Hepatocyte (in vitro differentiated cells): ENCODE results near the gene AFAP1L2. TPM values are rescaled to one million over a fixed set of nuclear protein-coding genes. Genes with fewer than 3 reads are reported as not detected.

Source experiments
- DNase-seq: peaks from one replicate; pipeline ENCODE4 v3.0.0-alpha.2; 2016; ENCODE audit warnings: low spot score
- H2AFZ ChIP-seq: fragments of 200-600 bp; sonication (generic); 2 replicates; pipeline ENCODE4 v1.6.0; 2016; ENCODE audit warnings: antibody characterized with exemption, mild to moderate bottlenecking
- H3K27ac ChIP-seq: fragments of 200-600 bp; sonication (generic); 2 replicates; pipeline ENCODE4 v1.5.1; 2016; ENCODE audit warnings: mild to moderate bottlenecking
- H3K27me3 ChIP-seq: fragments of 200-600 bp; sonication (generic); 2 replicates; pipeline ENCODE4 v1.6.1; 2016
- H3K36me3 ChIP-seq: fragments of 200-600 bp; sonication (generic); replicated peaks from 2 replicates; pipeline ENCODE4 v1.5.1; 2016; ENCODE audit warnings: low read depth; ENCODE audit not compliant: insufficient read depth
- H3K4me1 ChIP-seq: fragments of 200-600 bp; sonication (generic); 2 replicates; pipeline ENCODE4 v1.5.1; 2016; ENCODE audit warnings: mild to moderate bottlenecking, moderate library complexity; ENCODE audit not compliant: insufficient read depth
- H3K4me2 ChIP-seq: fragments of 200-600 bp; sonication (generic); 2 replicates; pipeline ENCODE4 v1.6.0; 2016
- H3K4me3 ChIP-seq: fragments of 200-600 bp; sonication (generic); 2 replicates; pipeline ENCODE4 v1.5.1; 2016; ENCODE audit warnings: mild to moderate bottlenecking
- H3K79me2 ChIP-seq: fragments of 200-600 bp; sonication (generic); 2 replicates; pipeline ENCODE4 v1.6.0; 2017; ENCODE audit warnings: mild to moderate bottlenecking
- H3K9me2 ChIP-seq: fragments of 200-600 bp; sonication (generic); replicated peaks from 2 replicates; pipeline ENCODE4 v1.6.0; 2017; ENCODE audit warnings: mild to moderate bottlenecking; ENCODE audit not compliant: insufficient read depth
- H3K9me3 ChIP-seq: fragments of 200-600 bp; sonication (generic); 2 replicates; pipeline ENCODE4 v1.5.1; 2016; ENCODE audit warnings: low read depth, mild to moderate bottlenecking
- H4K20me1 ChIP-seq: fragments of 200-600 bp; sonication (generic); 2 replicates; pipeline ENCODE4 v1.6.0; 2016; ENCODE audit warnings: mild to moderate bottlenecking; ENCODE audit not compliant: insufficient read depth, poor library complexity, severe bottlenecking
- EZH2 ChIP-seq: fragments of 200-600 bp; sonication (generic); IDR thresholded peaks from 2 replicates; pipeline ENCODE4 v1.6.1; 2016; ENCODE audit warnings: antibody characterized with exemption, mild to moderate bottlenecking, borderline replicate concordance
- EZH2phosphoT487 ChIP-seq: fragments of 200-600 bp; sonication (generic); IDR thresholded peaks from one replicate; pipeline ENCODE4 v1.6.1; 2018; ENCODE audit warnings: antibody characterized with exemption, mild to moderate bottlenecking, low read depth, moderate library complexity; ENCODE audit not compliant: unreplicated experiment, severe bottlenecking
- WGBS: methylation state at CpG from one replicate; pipeline ENCODE4 v1.1.6; 2016; ENCODE audit warnings: low lambda C conversion rate; ENCODE audit errors: missing lambda C conversion rate; 5-methylcytosine and 5-hydroxymethylcytosine counted together
- polyA plus RNA-seq: library from polyadenylated mRNA; unstranded; fragments of >200 nt; fragmentation: Nextera tagmentation; extraction: Ambion mirVana; gene quantifications from 2 replicates; pipeline ENCODE4 v1.2.1, GENCODE V29; 2016
- total RNA-seq: library from RNA; depleted of rRNA; stranded (reverse); fragments of >200 nt; gene quantifications from 2 replicates; pipeline ENCODE4 v1.2.3, GENCODE V29; 2014
- TF ChIP-seq, protein P1 (sequence below): fragments of 200-600 bp; sonication (generic); IDR thresholded peaks from 2 replicates; pipeline ENCODE4 v1.5.1; 2016; ENCODE audit warnings: antibody characterized with exemption, mild to moderate bottlenecking; ENCODE audit not compliant: poor library complexity

The AFAP1L2 gene
- total and polyA plus RNA-seq, 2 experiments from 2014 or later = 6.1 to 9.6 TPM

DNA sequence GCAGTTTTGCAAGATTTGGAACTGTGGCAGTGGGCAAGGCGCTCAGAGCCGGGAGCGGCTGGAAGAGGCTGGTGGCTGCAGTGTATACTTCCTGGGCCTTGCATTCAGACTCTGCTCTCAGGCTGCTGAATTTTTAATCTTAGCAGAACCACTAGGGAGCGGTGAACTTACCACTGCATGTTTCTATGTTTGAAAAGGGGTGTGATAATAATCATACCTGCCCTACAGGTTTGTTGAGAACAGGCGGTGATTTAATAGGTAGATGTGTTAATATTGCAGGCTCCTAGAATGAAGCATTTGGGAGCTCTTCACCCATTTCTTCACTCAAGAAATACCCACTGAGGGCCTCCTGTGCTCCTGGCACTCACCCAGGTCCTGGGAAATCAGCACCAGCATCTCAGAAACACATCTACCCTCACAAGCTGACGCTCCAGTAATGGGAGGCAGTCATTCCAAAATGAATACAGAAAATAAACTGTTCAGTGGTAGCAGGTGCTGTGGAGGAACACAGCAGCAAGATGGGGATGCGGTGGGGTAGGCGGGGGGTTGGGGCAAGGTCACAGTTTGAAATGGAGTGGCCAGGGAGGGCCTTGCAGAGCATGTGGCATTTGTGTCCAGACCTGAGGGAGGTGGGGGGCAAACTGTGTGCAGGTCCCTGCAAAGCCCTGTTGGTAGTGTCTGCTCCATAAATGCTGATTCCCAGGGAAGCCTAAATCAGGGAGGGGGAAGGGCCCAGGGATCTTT lies 124.2 kb downstream of the AFAP1L2 start:
- no peaks in the 10 kb centered on the region for H3K27me3 ChIP-seq
- no peaks in the 10 kb centered on the region for H3K9me2 ChIP-seq
- DNase-seq = no peak
- TF ChIP-seq, protein P1, sequence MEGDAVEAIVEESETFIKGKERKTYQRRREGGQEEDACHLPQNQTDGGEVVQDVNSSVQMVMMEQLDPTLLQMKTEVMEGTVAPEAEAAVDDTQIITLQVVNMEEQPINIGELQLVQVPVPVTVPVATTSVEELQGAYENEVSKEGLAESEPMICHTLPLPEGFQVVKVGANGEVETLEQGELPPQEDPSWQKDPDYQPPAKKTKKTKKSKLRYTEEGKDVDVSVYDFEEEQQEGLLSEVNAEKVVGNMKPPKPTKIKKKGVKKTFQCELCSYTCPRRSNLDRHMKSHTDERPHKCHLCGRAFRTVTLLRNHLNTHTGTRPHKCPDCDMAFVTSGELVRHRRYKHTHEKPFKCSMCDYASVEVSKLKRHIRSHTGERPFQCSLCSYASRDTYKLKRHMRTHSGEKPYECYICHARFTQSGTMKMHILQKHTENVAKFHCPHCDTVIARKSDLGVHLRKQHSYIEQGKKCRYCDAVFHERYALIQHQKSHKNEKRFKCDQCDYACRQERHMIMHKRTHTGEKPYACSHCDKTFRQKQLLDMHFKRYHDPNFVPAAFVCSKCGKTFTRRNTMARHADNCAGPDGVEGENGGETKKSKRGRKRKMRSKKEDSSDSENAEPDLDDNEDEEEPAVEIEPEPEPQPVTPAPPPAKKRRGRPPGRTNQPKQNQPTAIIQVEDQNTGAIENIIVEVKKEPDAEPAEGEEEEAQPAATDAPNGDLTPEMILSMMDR = no peak
- TF ChIP-seq EZH2phosphoT487 (no peak), EZH2 (no peak)
- H3K4me3 ChIP-seq = no peak overlapping the region
- no peaks in the 10 kb centered on the region for H3K9me3 ChIP-seq
- no peaks in the 10 kb centered on the region for H4K20me1 ChIP-seq
- H3K79me2 ChIP-seq = no peaks in the 10 kb centered on the region
- WGBS = 91% methylated on average over 7 of the region's 8 CpGs
- H2AFZ ChIP-seq = no peak overlapping the region
- no peaks in the 10 kb centered on the region for H3K36me3 ChIP-seq
- H3K4me2 ChIP-seq = no peak overlapping the region
- H3K4me1 ChIP-seq = no peaks in the 10 kb centered on the region
- no peak overlapping the region for H3K27ac ChIP-seq

- H3K27ac ChIP-seq = no peak overlapping the region
- no peaks in the 10 kb centered on the region for H3K79me2 ChIP-seq
Observed at GRCh38 chr10:114279289-114279688, 125.0 kb downstream of the AFAP1L2 start.

GRCh38 chr10:114278884-114279191 lies 125.5 kb downstream of the AFAP1L2 start:
- H3K36me3 ChIP-seq = no peaks in the 10 kb centered on the region
- DNase-seq = no peak
- H2AFZ ChIP-seq = no peak overlapping the region
- H3K4me1 ChIP-seq = no peaks in the 10 kb centered on the region
- no peaks in the 10 kb centered on the region for H4K20me1 ChIP-seq
- H3K27me3 ChIP-seq = no peaks in the 10 kb centered on the region
- H3K9me2 ChIP-seq = no peaks in the 10 kb centered on the region
- no peaks in the 10 kb centered on the region for H3K79me2 ChIP-seq
- TF ChIP-seq EZH2phosphoT487 (no peak), EZH2 (no peak)
- TF ChIP-seq, protein P1 = no peak
- no peak overlapping the region for H3K27ac ChIP-seq
- no peak overlapping the region for H3K4me3 ChIP-seq
- no peak overlapping the region for H3K4me2 ChIP-seq
- no peaks in the 10 kb centered on the region for H3K9me3 ChIP-seq
- 93% methylated on average over 4 of the region's 4 CpGs for WGBS

More at GRCh38 chr10:114279289-114279688, 125.0 kb downstream of the AFAP1L2 start:
- Histone ChIP-seq H3K4me2 (no peak overlapping the region), H3K9me3 (no peaks in the 10 kb centered on the region), H4K20me1 (no peaks in the 10 kb centered on the region), H3K36me3 (no peaks in the 10 kb centered on the region), H3K4me1 (no peaks in the 10 kb centered on the region), H3K27me3 (no peaks in the 10 kb centered on the region), H3K4me3 (no peak overlapping the region), H2AFZ (no peak overlapping the region), H3K9me2 (no peaks in the 10 kb centered on the region)
- 97% methylated on average over 4 of the region's 4 CpGs for WGBS
- DNase-seq = no peak
- TF ChIP-seq, protein P1 = no peak
- no peak for TF ChIP-seq EZH2phosphoT487
- TF ChIP-seq EZH2 = no peak
